KMS-11 (cell line): ENCODE results near the gene HLA-DRA.
"Not testable (repeated sequence)": the region's sequence is repeated elsewhere in the genome, so short reads cannot be mapped to it uniquely, and the experiment has no call there.

ENCODE experiments used
- H2AFZ ChIP-seq: fragments of 200-600 bp; sonication (generic); 2 replicates; pipeline ENCODE4 v1.6.1; 2016; ENCODE audit warnings: antibody characterized with exemption, mixed run types, low read depth
- H3K27ac ChIP-seq: fragments of 200-600 bp; sonication (generic); 2 replicates; pipeline ENCODE4 v1.6.1; 2016; ENCODE audit warnings: mild to moderate bottlenecking, mixed run types
- H3K27me3 ChIP-seq: fragments of 200-600 bp; sonication (generic); 2 replicates; pipeline ENCODE4 v1.6.1; 2017; ENCODE audit warnings: mild to moderate bottlenecking, low read depth, mixed run types, moderate library complexity; ENCODE audit not compliant: insufficient read depth
- H3K36me3 ChIP-seq: fragments of 200-600 bp; sonication (generic); 2 replicates; pipeline ENCODE4 v1.6.1; 2017; ENCODE audit warnings: mild to moderate bottlenecking, mixed run types; ENCODE audit not compliant: insufficient read depth
- H3K4me1 ChIP-seq: fragments of 200-600 bp; sonication (generic); 2 replicates; pipeline ENCODE4 v1.6.1; 2016; ENCODE audit warnings: mild to moderate bottlenecking, low read depth, mixed run types; ENCODE audit not compliant: poor library complexity, severe bottlenecking
- H3K4me2 ChIP-seq: fragments of 200-600 bp; sonication (generic); 2 replicates; pipeline ENCODE4 v1.7.0; 2016; ENCODE audit warnings: mild to moderate bottlenecking, mixed run types
- H3K4me3 ChIP-seq: fragments of 200-600 bp; sonication (generic); IDR thresholded peaks from 2 replicates; pipeline ENCODE4 v1.6.1; 2017; ENCODE audit warnings: low read depth, low read length, mixed read lengths; ENCODE audit not compliant: insufficient read depth
- H3K79me2 ChIP-seq: fragments of 200-600 bp; sonication (generic); 2 replicates; pipeline ENCODE4 v1.6.1; 2016; ENCODE audit warnings: low read depth, mixed run types; ENCODE audit not compliant: insufficient read depth
- H3K9ac ChIP-seq: fragments of 200-600 bp; sonication (generic); 2 replicates; pipeline ENCODE4 v1.6.1; 2016; ENCODE audit warnings: mild to moderate bottlenecking, mixed run types
- H4K20me1 ChIP-seq: fragments of 200-600 bp; sonication (generic); 2 replicates; pipeline ENCODE4 v1.6.1; 2016; ENCODE audit warnings: mild to moderate bottlenecking, mixed run types; ENCODE audit not compliant: insufficient read depth
- TF ChIP-seq, protein P1 (sequence below): fragments of 200-600 bp; sonication (generic); conservative IDR thresholded peaks from 2 replicates; pipeline ENCODE4 v1.6.1; 2017; ENCODE audit warnings: low read depth, mild to moderate bottlenecking, antibody characterized with exemption, low read length, moderate library complexity, mixed read lengths

The HLA-DRA gene

DNA sequence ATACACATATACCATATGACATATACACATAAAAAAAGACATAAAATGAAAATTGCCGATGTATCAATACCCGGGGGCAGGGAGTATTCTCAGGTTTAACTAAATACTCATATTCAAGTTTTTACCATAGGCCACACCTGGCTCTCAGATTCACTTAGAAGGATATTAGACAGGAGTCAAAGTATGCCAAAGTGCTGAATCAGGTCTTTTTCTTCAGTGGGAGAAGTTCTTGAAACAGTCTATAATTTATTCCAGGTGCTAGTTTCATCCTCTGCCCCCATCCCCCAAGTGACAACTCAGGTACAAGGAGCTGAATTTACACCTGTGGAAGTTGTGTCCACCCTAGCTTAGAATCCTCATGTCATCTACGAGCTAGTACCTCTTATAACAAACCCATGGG lies 8.5 kb upstream of the HLA-DRA start:
- Histone ChIP-seq H3K9ac (no peak overlapping the region), H3K27ac (no peak overlapping the region), H3K4me3 (no peak overlapping the region), H2AFZ (no peak overlapping the region), H3K4me1 (peaks cover 17% of the 10 kb centered on the region), H3K4me2 (peak overlapping the region; percentile 19; the same call in 1 of the 2 replicates), H4K20me1 (no peaks in the 10 kb centered on the region), H3K79me2 (no peaks in the 10 kb centered on the region), H3K36me3 (no peaks in the 10 kb centered on the region), H3K27me3 (no peaks in the 10 kb centered on the region)
- TF ChIP-seq, protein P1, sequence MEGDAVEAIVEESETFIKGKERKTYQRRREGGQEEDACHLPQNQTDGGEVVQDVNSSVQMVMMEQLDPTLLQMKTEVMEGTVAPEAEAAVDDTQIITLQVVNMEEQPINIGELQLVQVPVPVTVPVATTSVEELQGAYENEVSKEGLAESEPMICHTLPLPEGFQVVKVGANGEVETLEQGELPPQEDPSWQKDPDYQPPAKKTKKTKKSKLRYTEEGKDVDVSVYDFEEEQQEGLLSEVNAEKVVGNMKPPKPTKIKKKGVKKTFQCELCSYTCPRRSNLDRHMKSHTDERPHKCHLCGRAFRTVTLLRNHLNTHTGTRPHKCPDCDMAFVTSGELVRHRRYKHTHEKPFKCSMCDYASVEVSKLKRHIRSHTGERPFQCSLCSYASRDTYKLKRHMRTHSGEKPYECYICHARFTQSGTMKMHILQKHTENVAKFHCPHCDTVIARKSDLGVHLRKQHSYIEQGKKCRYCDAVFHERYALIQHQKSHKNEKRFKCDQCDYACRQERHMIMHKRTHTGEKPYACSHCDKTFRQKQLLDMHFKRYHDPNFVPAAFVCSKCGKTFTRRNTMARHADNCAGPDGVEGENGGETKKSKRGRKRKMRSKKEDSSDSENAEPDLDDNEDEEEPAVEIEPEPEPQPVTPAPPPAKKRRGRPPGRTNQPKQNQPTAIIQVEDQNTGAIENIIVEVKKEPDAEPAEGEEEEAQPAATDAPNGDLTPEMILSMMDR, result no peak

DNA sequence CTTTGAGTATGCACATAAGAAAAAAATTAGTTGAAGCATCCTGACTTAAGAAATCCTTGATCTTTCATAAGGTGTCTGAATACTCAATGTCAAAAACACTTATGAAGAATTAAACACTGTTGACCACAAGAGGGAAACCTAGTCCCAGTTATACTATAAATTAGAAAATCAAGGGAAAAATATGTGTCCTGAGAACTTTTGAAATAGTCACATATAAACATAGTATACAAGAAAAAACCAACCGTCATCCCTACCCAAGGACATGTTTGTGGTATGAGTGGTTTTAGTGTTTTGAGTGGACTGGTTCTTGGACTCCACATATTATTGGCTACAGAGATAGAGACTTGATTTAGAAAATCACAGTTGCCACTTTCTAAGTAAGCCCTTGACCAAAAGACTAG lies 7.6 kb upstream of the HLA-DRA start:
- H3K4me1 ChIP-seq, result peaks cover 24% of the 10 kb centered on the region
- H3K4me3 ChIP-seq, result no peak overlapping the region
- TF ChIP-seq, protein P1, result peak; percentile 79
- H2AFZ ChIP-seq, result no peak overlapping the region
- no peak overlapping the region for H3K9ac ChIP-seq
- H3K4me2 ChIP-seq, result no peak overlapping the region
- H4K20me1 ChIP-seq, result no peaks in the 10 kb centered on the region
- no peaks in the 10 kb centered on the region for H3K36me3 ChIP-seq
- no peak overlapping the region for H3K27ac ChIP-seq
- no peaks in the 10 kb centered on the region for H3K79me2 ChIP-seq
- H3K27me3 ChIP-seq, result no peaks in the 10 kb centered on the region

DNA sequence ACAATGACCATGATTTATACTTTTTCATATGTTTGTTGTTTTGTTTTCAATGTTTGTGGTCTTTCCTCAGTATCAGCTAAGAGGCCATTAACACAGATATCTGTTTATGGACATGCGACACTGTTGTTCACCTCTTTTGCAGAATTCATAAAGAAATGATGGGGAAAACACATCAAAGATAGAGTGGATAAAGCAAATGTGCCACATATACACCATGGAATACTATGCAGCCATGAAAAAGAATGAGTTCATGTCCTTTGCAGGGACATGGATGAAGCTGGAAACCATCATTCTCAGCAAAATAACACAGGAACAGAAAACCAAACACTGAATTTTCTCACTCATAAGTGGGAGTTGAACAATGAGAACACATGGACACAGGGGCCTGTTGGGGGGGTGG lies 5.7 kb upstream of the HLA-DRA start:
- not testable (repeated sequence) for H3K4me2 ChIP-seq, H2AFZ ChIP-seq, H3K27ac ChIP-seq, H3K79me2 ChIP-seq, H4K20me1 ChIP-seq, H3K27me3 ChIP-seq, H3K9ac ChIP-seq, H3K36me3 ChIP-seq, H3K4me3 ChIP-seq
- peaks cover 40% of the 10 kb centered on the region for H3K4me1 ChIP-seq

DNA sequence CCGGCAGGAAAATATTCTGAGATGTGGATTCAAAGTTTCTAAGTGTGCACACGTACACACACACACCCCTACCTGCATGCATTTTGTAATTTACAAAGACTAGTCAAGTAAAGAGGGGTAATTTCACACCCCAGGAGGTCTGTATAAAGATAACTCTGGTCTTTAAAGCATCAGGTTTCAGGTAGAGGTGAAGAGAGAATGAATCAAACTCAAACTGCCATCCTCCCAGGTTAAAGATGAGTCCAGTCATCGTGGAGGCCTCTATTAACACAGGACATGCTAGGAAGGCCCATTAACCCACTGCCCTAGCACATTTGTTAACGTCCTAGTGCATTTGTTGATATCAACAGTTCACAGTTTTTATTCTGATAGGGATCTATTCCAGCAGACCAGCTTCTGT lies 3.5 kb upstream of the HLA-DRA start:
- H3K27ac ChIP-seq, result 0 out of 2 replicates have a peak overlapping the region, but pooled peaks have one; percentile 42
- H2AFZ ChIP-seq, result no peak overlapping the region

More for the DNA sequence above, 3.5 kb upstream of the HLA-DRA start:
- Histone ChIP-seq H3K4me1 (peaks cover 45% of the 10 kb centered on the region), H3K36me3 (no peaks in the 10 kb centered on the region), H3K4me3 (no peak overlapping the region), H4K20me1 (no peaks in the 10 kb centered on the region), H3K79me2 (peaks cover 8% of the 10 kb centered on the region), H3K27me3 (no peaks in the 10 kb centered on the region), H3K4me2 (no peak overlapping the region), H3K9ac (no peak overlapping the region)
- TF ChIP-seq, protein P1, result no peak
